NCI-H82 (cell line): ENCODE measurements around the gene UNK.

Source experiments
- DNase-seq: peaks from one replicate; lab custom pipeline; 2025; lab: John Stamatoyannopoulos, UW

The UNK gene

DNA sequence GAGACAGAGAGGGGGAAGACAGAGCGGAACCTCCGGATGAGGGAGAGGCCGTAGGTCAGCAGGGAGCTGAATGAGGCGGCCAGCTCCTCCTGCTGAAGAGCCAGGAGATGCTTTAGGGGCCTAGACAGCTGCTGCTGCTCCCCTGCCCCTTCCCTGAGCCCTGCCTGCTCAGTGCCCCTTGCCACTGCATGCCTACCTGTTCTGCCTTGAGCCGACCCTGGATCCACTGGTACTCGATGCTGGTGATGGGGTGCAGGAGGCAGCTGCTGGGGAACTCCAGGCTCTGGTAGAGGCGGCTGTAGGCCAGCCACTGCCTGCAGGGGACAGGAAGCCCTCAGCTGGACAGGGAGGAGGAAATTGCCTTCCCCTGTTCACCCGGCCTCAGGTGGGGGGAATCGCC is 52.0 kb downstream of the UNK start:
- no peak for DNase-seq

DNA sequence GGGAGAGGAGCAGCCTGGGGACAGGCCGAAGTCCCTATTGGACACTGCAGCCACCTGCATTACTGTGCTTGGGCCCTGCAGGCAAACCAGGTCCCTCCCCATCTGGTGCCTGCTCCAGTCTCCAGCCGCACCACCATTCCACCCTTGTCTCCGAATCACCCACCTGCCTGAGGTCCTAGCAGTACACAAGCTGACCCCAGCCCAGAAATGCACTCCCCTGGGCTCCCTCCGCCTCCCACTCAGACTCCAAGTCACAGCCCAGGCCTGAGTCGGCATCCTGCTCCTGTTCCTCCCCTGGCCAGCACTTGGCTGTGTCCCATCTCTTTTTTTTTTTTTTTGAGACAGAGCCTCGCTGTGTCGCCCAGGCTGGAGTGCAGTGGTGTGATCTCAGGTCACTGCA is 53.3 kb downstream of the UNK start:
- no peak for DNase-seq

DNA sequence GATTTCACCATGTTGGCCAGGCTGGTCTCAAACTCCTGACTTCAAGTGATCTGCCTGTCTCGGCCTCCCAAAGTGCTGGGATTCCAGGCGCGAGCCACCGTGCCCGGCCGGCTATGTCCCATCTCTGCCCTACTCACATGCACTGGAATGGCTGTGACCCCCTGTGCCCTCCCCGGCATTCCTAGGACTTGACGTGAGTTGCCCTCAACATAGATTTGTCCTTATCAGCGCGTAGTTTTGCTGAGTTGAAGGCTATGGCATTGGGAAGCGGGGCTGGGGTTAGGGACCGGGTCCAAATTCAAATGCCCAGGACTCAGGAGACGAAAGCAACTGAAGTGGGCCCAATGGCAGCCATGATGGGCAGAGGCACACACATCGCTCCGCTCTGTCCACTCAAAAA is 53.8 kb downstream of the UNK start:
- no peak for DNase-seq

- DNase-seq = no peak
These were observed 55.6 kb downstream of the UNK start for GRCh38 chr17:75839942-75840798.

DNA sequence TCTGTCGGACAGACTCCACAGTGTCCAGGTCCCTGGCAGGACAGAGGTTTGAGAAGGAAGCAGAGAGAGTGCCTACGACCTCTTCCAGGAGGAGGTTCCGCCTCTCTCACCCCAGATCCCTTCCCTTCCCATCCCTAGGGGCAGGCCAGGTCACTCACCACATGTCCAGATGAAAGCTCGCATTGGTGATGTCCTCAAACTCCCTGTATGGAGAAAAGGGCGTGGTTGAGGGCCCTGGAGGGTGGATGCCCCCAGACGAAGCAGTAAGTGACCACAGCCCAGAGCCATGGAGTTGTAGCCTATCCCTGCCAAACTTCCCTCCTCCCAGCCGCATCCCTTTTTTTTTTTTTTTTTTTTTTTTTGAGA is 56.2 kb downstream of the UNK start:
- DNase-seq = no peak

- DNase-seq = no peak
These were observed 57.8 kb downstream of the UNK start for GRCh38 chr17:75842411-75842810.

GRCh38 chr17:75842963-75843576 is 58.5 kb downstream of the UNK start:
- no peak for DNase-seq

DNA sequence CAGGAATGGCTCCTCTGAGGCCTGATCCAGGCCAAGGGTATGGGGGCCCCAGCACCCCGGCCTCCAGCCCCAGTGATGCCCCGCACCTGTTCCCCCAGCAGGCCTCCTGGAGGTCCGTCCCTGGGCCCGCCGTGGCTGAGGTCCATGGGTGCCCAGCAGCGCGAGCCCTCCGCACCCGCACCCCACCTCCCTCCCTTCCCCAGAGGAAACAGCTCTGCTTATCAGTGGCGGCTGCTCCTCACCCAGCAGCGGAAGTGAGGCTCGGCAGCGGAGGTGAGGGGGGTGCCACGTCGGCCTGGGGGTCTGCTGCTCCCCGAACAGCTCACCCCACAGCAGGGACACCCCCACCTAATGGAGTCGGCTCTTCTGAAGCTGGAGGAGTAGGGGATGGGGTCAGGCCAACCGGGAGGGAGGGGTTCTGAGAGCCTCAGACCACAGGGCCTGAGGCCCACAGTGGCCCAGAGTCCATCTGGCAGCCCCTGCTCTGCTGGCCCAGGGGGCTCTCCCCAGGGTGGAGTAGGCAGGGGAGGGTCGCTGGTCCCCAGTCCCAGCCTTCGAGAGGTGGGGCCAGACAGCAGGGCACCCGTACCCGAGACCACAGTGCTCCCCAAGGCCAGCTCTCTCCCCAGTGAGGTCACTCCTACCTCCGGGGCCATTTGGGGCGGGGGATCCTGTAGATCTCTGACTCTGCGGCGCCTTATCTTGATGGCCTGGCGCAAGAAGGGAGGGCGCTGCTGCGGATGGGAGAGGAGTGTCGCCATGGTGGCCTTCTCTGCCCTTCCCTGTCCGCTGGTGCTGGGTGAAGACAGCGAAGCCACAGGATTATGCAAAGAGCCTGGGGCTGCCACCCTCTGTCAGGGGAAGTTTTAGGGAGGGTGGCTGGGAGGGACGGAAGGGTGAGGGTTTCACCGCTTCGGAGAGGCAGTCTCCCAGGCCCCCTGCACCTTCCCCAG is 59.2 kb downstream of the UNK start, which contains the start of gene UNC13D:
UNC13D (minus strand) TSS at position 828 of the 953 bp plus-strand sequence; CDS start at position 761, 67 bp downstream.
- peak; percentile 52 for DNase-seq

GRCh38 chr17:75844530-75845057 is 60.0 kb downstream of the UNK start:
- no peak for DNase-seq

DNA sequence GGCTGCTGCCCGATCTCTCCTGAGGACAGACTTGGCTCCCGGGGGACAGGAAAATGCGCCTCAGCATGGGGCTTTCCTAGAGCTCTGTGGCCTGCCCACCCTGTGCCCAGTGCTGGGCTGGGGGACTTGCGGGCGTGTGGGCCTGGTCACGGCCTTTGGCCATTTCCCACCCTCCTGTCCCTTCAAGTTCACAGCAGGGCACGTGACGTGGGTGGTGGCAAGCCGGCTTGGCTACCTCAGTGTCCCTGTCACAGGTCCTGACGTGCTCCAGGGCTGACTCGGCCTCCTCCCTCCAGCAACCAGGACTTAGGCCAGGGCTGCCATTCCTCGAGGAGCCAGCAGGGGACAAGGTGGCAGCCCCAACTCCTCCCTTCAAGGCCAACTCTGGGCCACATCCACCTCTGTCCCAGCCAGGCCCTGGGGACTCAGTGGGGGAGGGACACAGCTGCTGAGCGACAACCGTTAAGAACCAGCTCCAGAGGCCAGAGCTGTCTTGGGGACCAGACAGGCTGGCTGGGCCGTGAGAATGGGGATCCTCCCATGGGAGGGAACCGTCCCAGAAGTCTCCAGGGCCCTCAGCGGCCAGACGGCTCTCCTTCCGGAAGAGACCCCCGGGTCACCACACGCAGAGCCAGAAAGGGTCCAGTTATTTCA is 60.6 kb downstream of the UNK start:
- peak; percentile 93 for DNase-seq

DNA sequence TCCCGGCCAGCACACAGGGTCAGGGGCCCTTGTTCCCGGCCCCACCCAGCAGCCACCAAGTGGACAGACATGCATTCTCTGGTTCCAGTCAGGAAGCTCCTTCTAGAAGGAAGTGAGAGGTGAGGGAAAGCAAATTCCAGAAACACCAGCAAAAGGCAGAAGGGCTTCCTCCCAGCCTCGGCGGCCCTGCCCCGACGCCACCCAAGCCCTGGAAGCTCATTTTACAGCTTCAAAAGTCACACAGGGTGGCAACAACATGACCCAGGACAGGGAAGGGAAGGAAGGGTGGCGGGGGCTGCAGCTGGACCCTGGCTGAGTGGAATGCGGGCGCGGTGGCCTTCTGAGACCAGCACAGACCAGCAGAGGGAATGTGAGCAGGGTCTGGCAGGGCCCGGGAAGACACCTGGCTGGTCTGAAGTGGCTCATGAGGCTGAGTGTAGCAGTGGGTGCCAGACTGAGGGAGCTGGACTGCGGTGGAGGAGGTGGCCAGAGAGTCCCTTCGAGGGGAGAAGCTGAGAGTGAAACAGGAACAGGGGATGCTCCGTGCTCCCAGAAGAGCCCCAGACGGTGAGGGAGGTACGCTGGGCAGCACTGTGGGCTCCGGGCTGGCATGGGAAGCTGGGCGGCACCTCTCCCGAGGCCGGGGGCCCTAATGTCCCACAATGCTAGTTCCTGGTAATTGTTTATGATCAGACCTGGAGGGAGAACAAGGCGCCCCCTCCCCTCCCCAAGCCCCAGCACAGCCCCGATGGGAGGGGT is 61.5 kb downstream of the UNK start:
- DNase-seq = no peak

DNA sequence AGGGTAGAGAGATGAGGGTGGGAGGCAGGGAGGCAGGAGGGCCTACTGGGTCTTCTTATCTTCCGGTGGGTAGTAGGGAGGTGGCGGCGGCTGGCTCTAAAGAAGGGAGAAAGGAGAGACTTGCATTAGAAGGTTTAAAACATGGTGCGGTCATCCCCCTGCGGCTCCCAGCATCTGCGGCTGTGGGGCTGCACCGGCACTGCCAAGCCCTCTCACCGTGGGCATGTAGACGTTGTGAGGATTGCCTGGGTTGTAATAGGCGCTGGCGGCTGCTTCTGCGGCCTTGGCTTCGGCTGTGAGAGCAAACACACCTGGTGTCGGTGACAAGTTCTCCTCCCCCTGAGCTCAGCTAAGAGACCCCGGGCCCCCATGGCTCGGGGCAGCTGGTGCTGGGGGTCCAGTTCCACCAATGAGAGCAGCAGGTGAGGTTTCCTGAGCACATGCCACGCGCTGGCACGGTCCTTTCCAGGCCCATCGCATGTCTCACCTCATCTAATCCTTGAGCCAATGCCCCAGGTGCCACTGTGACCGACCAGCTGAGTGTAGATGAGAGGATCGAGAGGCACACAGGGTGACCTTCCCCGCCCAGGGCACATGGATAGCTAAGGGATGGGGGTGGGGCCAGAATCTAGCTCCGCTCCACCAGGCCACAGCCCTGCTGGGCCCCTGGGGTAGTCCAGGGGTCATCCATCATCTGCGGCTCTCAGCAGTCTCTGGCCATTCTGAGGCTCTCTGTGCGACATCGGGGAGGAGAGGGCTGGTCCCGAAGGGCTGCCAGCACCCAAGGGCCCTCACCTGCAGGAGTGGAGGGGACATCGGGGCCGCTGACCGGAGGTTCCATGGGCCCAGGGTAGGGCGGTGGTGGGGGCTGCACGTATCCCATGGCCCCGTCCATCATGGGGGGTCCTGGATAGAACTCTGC is 62.3 kb downstream of the UNK start:
- no peak for DNase-seq

DNA sequence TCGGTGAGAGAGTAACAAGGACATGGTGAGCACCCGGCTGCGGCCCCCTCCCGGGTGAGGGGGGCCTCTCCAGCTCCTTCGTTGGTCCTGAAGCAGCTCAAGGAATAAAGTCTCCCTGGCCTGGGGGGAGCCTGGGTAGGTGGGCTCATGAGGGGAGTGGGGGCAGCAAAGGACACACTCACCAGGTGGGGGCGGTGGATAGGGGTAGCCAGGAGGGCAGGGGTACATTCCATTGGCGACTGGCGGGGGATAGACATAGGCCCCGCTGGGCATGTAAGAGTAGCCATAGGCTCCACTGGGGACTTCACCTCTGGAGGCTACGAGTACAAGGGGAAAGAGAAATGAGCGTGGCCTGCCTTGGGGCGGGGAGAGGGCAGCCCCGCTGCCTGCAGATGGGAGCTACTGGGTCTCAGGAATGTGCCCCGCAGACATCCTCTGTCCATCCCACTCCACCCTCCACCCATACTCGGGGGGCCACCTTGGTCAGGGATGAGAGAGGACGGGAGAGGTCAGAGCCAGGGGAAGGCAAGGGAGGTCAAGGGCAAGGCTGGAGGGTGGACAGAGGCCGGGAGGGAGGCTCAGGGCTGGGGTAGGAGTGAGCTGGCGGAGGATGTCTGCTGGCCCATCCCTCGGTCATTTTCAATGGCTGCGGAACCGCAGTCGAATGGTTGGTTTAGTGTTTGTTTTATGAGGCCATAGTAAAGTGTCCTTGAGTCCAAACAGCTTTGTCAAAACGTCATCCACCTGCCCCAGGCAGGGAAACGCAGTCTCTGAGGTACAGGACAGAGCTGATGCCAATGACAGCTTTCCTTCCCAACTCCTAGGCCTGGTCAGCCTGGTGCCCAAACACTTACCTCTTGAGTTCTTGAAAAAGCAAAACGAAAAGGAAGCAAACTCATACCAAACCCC is 63.3 kb downstream of the UNK start:
- DNase-seq = no peak

DNA sequence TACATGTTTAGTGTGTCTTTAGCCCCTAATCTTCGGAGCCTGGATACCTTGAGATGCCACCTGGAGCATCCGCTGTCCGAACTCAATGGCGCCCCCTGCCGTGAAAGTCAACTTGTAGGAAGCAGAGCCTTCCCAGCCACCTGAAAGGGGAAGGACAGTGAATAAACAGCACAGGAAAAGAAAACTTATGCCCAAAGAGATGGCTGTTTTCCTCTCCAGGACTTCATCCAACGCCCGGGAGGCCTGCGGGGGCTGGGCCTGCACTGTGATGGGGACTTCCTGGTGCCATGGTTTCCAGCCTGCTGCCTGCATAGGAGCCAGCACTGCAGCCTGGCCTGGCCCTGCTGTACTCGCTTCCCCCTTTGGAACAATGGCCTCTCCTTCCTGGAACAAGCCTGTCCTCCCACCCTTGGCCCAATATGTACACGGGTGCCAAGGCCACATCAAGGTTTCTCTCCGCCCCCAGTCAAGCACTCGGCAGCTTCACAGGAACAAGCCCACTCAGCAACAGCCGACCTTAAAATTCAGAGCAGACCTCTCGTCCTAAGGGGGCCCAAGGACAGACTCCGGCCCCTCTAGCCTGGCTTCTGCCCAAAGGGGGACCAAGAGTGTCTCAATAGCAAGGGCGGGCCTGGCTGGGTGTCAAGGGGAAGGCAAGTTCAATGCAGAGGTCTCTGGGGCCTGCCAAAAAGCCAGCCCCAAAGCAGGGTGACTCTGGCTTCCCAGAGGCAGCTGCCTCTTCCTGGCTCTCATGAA is 64.1 kb downstream of the UNK start:
- peak; percentile 88 for DNase-seq

- DNase-seq = no peak
These were observed 64.7 kb downstream of the UNK start for GRCh38 chr17:75849279-75849646.

DNA sequence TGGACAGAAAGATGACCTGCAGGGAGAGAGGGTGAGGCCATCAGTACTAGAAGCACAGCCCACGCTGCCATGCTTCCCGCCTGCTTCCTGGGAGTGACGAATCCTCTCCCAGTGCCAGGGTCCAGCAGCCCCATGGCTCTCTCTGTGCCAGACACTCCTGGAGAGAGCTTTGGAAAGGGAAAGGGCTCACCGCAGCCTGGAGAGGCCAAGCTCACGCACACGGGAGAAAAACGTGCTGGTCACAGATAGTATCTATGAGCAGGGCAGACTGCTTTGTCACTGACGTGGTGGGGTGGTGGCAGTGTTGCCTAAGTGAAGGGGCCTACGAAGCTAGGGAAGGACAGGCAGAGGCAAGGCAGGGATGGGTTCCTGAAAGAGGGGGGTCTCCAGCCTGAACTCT is 65.1 kb downstream of the UNK start:
- DNase-seq = no peak

- DNase-seq = no peak
These were observed 66.5 kb downstream of the UNK start for GRCh38 chr17:75850928-75851692.
